ENCODE results near the gene APBA2. TPM values are rescaled to one million over a fixed set of nuclear protein-coding genes. Genes with fewer than 3 reads are reported as not detected.

The APBA2 gene
- total RNA-seq, 4 donors from 2014 or later: 5.4 to 15.3 (median 10.4) TPM

GRCh38 chr15:29130476-29130875 is 244.7 kb downstream of the APBA2 start:
- H3K9me3 ChIP-seq: no peaks in the 10 kb centered on the region
- H3K4me1 ChIP-seq: no peaks in the 10 kb centered on the region
- peaks cover 0 to 49% (median 0%) of the 10 kb centered on the region in 4 donors for H3K27me3 ChIP-seq
- intact Hi-C loops (cut with DNase I): no loop called here
- DNase-seq (ENCODE audit: extremely low spot score): no peak
- no peak overlapping the region for H3K27ac ChIP-seq (replicated peaks in 1 of 4)
- H3K4me3 ChIP-seq: no peak overlapping the region
- H3K36me3 ChIP-seq: no peaks in the 10 kb centered on the region
- 31% methylated on average over 6 of the region's 6 CpGs for WGBS
- TF ChIP-seq EP300 (IDR thresholded peaks at IDR 0.05): no peak
- no peak for TF ChIP-seq CTCF (IDR thresholded peaks at IDR 0.05)
- TF ChIP-seq POLR2AphosphoS5 (IDR thresholded peaks at IDR 0.05): no peak
- TF ChIP-seq POLR2A (IDR thresholded peaks at IDR 0.05; ENCODE audit: low read depth): no peak

- H3K27me3 ChIP-seq: peaks cover 0 to 42% (median 0%) of the 10 kb centered on the region in 4 donors
- H3K27ac ChIP-seq (replicated peaks in 1 of 4): no peak overlapping the region
- no peaks in the 10 kb centered on the region for H3K9me3 ChIP-seq
- no peaks in the 10 kb centered on the region for H3K36me3 ChIP-seq
- intact Hi-C loops (cut with DNase I): no loop called here
- 83% methylated on average over 10 of the region's 19 CpGs for WGBS
- TF ChIP-seq POLR2A (IDR thresholded peaks at IDR 0.05; ENCODE audit: low read depth) (no peak), EP300 (IDR thresholded peaks at IDR 0.05) (no peak), POLR2AphosphoS5 (IDR thresholded peaks at IDR 0.05) (no peak), CTCF (IDR thresholded peaks at IDR 0.05) (no peak)
- H3K4me1 ChIP-seq: no peaks in the 10 kb centered on the region
- H3K4me3 ChIP-seq: no peak overlapping the region
- no peak for DNase-seq (ENCODE audit: extremely low spot score)
Observed at GRCh38 chr15:29130951-29131839, 245.4 kb downstream of the APBA2 start.

GRCh38 chr15:29131840-29132420 is 246.2 kb downstream of the APBA2 start:
- H3K27ac ChIP-seq (replicated peaks in 1 of 4): no peak overlapping the region
- no peaks in the 10 kb centered on the region for H3K4me1 ChIP-seq
- 66% methylated on average over 20 of the region's 23 CpGs for WGBS
- TF ChIP-seq CTCF (IDR thresholded peaks at IDR 0.05): no peak
- no peak for TF ChIP-seq POLR2AphosphoS5 (IDR thresholded peaks at IDR 0.05)
- no peak for TF ChIP-seq EP300 (IDR thresholded peaks at IDR 0.05)
- no peak for TF ChIP-seq POLR2A (IDR thresholded peaks at IDR 0.05; ENCODE audit: low read depth)
- no peaks in the 10 kb centered on the region for H3K9me3 ChIP-seq
- intact Hi-C loops (cut with DNase I): no loop called here
- DNase-seq (ENCODE audit: extremely low spot score): no peak
- peaks cover 0 to 37% (median 0%) of the 10 kb centered on the region in 4 donors for H3K27me3 ChIP-seq
- no peaks in the 10 kb centered on the region for H3K36me3 ChIP-seq
- no peak overlapping the region for H3K4me3 ChIP-seq

GRCh38 chr15:29132735-29133181 is 247.0 kb downstream of the APBA2 start:
- no peak for DNase-seq (ENCODE audit: extremely low spot score)
- no peaks in the 10 kb centered on the region for H3K9me3 ChIP-seq
- peaks cover 0 to 31% (median 0%) of the 10 kb centered on the region in 4 donors for H3K27me3 ChIP-seq
- no peaks in the 10 kb centered on the region for H3K4me1 ChIP-seq
- no peak overlapping the region for H3K27ac ChIP-seq (replicated peaks in 1 of 4)
- 84% methylated on average over 11 of the region's 14 CpGs for WGBS
- H3K36me3 ChIP-seq: no peaks in the 10 kb centered on the region
- no peak for TF ChIP-seq POLR2A (IDR thresholded peaks at IDR 0.05; ENCODE audit: low read depth)
- no peak overlapping the region for H3K4me3 ChIP-seq
- intact Hi-C loops (cut with DNase I): no loop called here

GRCh38 chr15:29133321-29133720 is 247.5 kb downstream of the APBA2 start:
- no peaks in the 10 kb centered on the region for H3K4me1 ChIP-seq
- no peak overlapping the region for H3K4me3 ChIP-seq
- no peak overlapping the region for H3K27ac ChIP-seq (replicated peaks in 1 of 4)
- DNase-seq (ENCODE audit: extremely low spot score): no peak
- no peaks in the 10 kb centered on the region for H3K9me3 ChIP-seq
- WGBS: 99% methylated on average over 7 of the region's 8 CpGs
- intact Hi-C loops (cut with DNase I): no loop called here
- no peak for TF ChIP-seq POLR2A (IDR thresholded peaks at IDR 0.05; ENCODE audit: low read depth)
- TF ChIP-seq POLR2AphosphoS5 (IDR thresholded peaks at IDR 0.05): no peak
- no peak for TF ChIP-seq EP300 (IDR thresholded peaks at IDR 0.05)
- TF ChIP-seq CTCF (IDR thresholded peaks at IDR 0.05): no peak
- H3K36me3 ChIP-seq: no peaks in the 10 kb centered on the region
- peaks cover 0 to 31% (median 0%) of the 10 kb centered on the region in 4 donors for H3K27me3 ChIP-seq
